OCI-LY7 (cell line): Measurements from ENCODE around the gene PLA2G4E.

ENCODE experiments used
- CTCF ChIP-seq: fragments of 200-600 bp; sonication (generic); conservative IDR thresholded peaks from 2 replicates; pipeline ENCODE4 v1.5.1; 2014; ENCODE audit warnings: mild to moderate bottlenecking, antibody characterized with exemption, low read length, moderate library complexity, mixed read lengths
- EZH2phosphoT487 ChIP-seq: fragments of 200-600 bp; sonication (generic); IDR thresholded peaks from 2 replicates; pipeline ENCODE4 v1.6.1; 2018; ENCODE audit warnings: low read depth, borderline replicate concordance, mild to moderate bottlenecking, mixed run types, antibody characterized with exemption, low read length, moderate library complexity, mixed read lengths

- TF ChIP-seq CTCF (no peak), EZH2phosphoT487 (no peak)
Observed at GRCh38 chr15:41940441-41940857, 80.4 kb downstream of the PLA2G4E start.
